GM18526 (cell line): ENCODE data around the gene BEAN1.

Experiments used
- POLR2A ChIP-seq: IDR thresholded peaks from 3 replicates; pipeline ENCODE4 v1.6.1; 2011; ENCODE audit not compliant: insufficient read length; ENCODE audit errors: extremely low read depth

Gene BEAN1

DNA sequence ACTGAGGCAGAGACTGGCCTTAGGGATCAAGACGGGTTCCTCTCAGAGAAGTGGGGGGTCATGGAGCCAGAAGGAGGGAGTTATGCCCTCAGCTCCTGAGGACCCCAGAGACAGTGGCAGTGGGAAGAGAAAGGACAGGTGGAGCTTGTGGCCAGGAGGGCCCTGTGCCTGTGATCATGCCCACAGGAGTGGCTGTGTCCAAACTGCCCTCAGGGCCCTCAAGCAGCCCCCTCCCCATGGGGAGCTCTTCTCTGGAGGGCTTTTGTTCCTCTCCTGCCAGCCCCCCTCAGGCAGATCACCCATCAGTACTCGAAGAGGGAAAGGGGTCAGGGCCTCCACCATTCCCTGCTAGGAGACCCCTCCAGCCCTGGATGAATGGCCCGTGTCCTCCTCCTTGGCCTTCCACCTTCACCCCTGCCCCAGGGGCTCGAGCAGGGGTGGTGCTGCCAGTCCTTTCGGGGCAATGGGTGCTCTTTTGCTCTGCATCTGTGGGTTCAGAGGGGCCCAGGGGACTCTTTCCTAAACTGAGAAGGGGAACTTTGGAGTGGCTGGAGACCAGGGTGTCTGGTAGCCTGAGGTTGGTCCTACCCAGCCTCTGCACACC lies 52.7 kb downstream of the BEAN1 start:
- no peak for TF ChIP-seq POLR2A

DNA sequence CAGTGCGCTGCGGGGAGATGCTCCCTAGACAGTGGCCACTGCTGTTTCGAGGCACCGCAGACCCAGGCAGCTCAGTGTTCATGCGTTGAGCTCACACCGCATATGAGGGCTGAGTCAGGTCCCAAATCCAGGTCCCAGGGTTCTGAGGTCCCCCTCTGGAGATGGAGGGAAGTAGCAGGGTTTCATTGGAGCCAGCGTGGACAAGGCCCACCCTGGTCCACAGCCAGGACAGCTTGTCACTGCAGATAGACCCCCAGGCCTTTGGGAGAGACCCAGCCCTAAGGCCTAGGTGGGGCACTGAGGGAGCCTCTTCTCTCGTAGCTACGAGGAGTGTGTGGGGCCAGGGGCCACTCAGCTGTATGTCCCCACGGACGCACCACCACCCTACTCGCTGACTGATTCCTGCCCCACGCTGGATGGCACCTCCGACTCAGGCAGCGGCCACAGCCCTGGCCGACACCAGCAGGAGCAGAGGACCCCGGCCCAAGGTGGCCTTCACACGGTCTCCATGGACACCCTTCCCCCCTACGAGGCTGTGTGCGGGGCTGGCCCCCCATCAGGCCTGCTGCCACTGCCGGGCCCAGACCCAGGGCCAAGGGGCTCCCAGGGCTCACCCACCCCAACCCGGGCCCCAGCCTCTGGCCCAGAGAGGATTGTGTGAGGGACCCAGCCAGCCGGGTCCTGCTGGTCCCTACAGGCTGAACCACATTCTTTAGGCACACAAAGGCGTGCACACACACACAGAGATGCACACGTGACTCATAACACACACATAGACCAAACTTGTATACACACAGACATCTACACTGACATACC lies 53.4 kb downstream of the BEAN1 start:
- no peak for TF ChIP-seq POLR2A

DNA sequence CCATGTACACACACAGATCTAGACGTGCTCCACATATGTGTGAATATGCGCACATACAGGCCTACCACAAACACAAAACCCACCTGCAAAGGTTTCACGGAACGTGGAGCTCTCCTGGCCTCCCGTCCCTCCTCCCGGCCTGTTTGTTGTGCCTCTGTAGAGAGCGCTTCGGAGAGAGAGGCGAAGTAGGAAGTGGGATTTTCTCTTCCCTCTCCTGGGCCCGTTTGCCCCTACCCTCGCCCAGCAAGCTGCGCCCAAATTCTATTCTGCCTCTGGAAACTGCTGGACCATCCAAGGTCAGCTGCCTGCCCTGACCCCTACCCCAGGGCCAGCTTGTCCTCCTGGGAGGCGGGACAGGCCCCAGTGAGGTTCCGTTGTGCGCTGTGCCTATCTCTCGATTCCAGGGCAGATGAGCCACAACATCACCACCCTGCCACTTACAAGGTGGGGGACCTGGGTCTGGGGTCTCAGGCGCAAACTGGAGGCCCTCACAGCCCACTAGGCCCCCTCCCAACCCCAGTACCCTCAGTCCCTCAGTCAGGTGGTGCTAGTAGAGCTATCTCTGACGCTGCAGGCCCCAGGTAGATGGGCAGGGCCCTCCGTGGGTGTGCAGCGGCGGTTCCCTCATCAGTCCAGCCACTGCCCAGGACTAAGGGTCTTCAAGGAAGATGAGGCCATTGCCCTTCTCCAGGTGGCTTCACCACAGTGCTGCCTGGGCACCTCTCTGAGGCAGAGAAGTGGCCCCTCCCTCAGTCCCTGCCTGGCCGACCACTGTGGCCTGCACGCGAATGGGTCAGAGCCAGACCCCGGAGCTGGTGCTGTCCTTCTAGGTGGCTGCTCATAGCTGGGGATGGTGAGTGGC lies 54.2 kb downstream of the BEAN1 start:
- TF ChIP-seq POLR2A: no peak

GRCh38 chr16:66481943-66482390 lies 54.9 kb downstream of the BEAN1 start:
- no peak for TF ChIP-seq POLR2A

- no peak for TF ChIP-seq POLR2A
These were observed 56.8 kb downstream of the BEAN1 start for GRCh38 chr16:66483689-66484452.

DNA sequence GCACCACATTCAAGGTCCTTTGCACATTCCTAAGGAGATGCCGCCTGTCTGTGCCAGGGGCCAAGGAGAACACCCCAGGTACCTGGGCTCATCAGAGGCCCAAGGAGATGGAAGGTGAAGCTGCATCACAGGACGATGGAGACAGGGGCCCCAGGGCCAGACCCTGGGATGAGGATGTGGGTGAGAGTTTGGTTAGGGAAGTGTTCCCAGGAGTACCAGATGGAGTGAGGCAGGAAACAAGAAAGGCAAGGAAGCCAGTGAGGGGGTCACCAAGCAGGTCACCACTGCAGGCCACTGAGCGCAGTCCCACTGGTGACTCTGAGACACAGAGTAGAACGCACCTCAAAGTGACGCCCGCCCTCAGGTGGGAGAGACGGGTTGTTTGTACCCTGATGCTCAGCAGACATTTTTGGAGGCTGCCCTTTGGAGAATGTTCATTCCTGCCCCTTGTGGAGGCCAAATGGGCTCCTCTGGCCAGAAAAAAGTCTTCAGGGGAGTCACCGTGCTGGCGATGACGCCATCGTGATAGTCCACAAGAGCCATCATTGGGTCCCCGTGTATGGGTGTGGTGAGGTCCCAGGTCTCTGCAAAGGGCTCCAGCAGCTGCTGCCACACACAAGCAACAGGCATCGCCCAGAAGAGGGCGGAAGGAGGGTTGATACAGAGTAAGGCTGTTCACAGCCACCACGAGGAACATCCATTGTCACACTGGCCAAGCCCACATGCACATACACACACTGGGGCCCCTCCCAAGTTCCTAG lies 57.5 kb downstream of the BEAN1 start:
- no peak for TF ChIP-seq POLR2A

GRCh38 chr16:66485376-66485775 lies 58.3 kb downstream of the BEAN1 start:
- TF ChIP-seq POLR2A: no peak

GRCh38 chr16:66486199-66486772 lies 59.2 kb downstream of the BEAN1 start:
- no peak for TF ChIP-seq POLR2A

DNA sequence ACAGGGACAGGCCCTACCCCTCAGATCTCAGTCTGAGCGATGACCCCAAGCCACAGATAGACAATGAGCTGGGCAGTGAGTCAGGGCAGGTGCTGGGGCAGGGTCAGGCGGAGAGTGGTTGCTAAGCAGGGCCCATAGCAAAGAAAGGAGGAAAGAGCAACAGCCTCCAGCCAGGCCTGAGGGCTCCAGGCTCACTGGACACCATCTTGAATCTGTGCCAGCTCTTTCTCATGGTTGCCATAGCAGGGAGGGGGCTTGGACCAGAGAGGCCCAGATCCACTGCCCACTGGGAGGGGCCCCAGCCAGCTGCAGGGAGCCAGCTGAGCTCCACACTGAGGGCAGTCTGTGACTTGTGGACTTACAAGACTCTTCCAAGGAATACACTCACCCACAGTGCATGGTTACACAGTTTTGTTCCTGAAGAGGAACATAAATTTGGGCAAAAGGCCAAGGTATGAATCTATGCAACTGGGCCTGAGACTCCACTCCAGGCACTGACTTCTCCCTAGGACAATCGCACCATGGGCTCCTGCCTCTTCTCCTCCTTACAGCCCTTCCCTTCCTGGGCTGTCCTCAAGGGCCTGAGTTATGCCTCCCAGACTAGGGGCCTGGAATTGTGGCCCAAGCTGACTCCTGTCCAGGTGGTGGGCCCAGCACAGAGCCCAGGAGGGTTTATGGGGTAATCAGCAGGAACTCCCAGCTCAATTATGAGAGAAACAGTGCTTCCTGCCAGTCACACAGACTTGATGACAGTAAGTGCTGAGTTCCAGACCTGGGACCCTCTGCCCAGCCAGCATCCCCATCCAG lies 59.9 kb downstream of the BEAN1 start:
- TF ChIP-seq POLR2A: no peak

- no peak for TF ChIP-seq POLR2A
These were observed 60.6 kb downstream of the BEAN1 start for GRCh38 chr16:66487580-66488275.

GRCh38 chr16:66488505-66488904 lies 61.4 kb downstream of the BEAN1 start:
- TF ChIP-seq POLR2A: no peak

GRCh38 chr16:66489385-66489784 lies 62.3 kb downstream of the BEAN1 start:
- no peak for TF ChIP-seq POLR2A

DNA sequence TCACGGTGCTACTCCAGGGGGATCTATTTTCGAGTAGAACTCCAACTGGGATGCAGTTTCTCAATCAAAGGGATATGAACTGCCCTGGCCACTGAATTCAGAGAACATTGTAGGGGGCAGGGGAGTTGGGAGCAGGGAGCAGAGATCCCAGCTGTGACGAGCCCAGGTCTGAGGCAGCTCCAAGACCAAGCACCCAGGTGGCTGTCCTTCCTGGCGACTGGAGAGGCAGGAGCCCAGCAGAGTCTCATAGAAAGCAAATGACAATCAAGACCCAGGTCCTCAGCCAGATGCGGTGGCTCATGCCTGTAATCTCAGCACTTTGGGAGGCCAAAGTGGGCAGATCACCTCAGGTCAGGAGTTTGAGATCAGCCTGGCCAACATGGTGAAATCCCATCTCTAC lies 62.7 kb downstream of the BEAN1 start:
- TF ChIP-seq POLR2A: no peak
